ENCODE data around the gene PLXNA4. TPM values are rescaled to one million over a fixed set of nuclear protein-coding genes. Genes with fewer than 3 reads are reported as not detected.
"Not testable (repeated sequence)": the region's sequence is repeated elsewhere in the genome, so short reads cannot be mapped to it uniquely, and the experiment has no call there.

PLXNA4 gene
- total RNA-seq, 1 experiment from 2014 or later = 0.02 TPM

- no peak for DNase-seq (ENCODE audit: extremely low read depth, low read depth)
These were observed 384.9 kb downstream of the PLXNA4 start for GRCh38 chr7:132191418-132191817.

- no peak for DNase-seq (ENCODE audit: extremely low read depth, low read depth)
These were observed 385.6 kb downstream of the PLXNA4 start for GRCh38 chr7:132190683-132191082.

GRCh38 chr7:132189881-132190280 is 386.4 kb downstream of the PLXNA4 start:
- DNase-seq (ENCODE audit: extremely low read depth, low read depth) = no peak

GRCh38 chr7:132187869-132188789 is 388.1 kb downstream of the PLXNA4 start:
- DNase-seq (ENCODE audit: extremely low read depth, low read depth) = no peak

GRCh38 chr7:132187391-132187790 is 388.9 kb downstream of the PLXNA4 start:
- no peak for DNase-seq (ENCODE audit: extremely low read depth, low read depth)

GRCh38 chr7:132185150-132185549 is 391.1 kb downstream of the PLXNA4 start:
- DNase-seq (ENCODE audit: extremely low read depth, low read depth) = no peak

- no peak for DNase-seq (ENCODE audit: extremely low read depth, low read depth)
These were observed 392.4 kb downstream of the PLXNA4 start for GRCh38 chr7:132183781-132184380.

GRCh38 chr7:132182992-132183391 is 393.3 kb downstream of the PLXNA4 start:
- DNase-seq (ENCODE audit: extremely low read depth, low read depth) = no peak

GRCh38 chr7:132181946-132182685 is 394.2 kb downstream of the PLXNA4 start:
- no peak for DNase-seq (ENCODE audit: extremely low read depth, low read depth)

- DNase-seq (ENCODE audit: extremely low read depth, low read depth) = no peak
These were observed 394.9 kb downstream of the PLXNA4 start for GRCh38 chr7:132181371-132181770.

- DNase-seq (ENCODE audit: extremely low read depth, low read depth) = no peak
These were observed 395.8 kb downstream of the PLXNA4 start for GRCh38 chr7:132180481-132180880.

- no peak for DNase-seq (ENCODE audit: extremely low read depth, low read depth)
These were observed 396.6 kb downstream of the PLXNA4 start for GRCh38 chr7:132179681-132180080.

- no peak for DNase-seq (ENCODE audit: extremely low read depth, low read depth)
These were observed 397.2 kb downstream of the PLXNA4 start for GRCh38 chr7:132179080-132179430.

- not testable (repeated sequence) for DNase-seq (ENCODE audit: extremely low read depth, low read depth)
These were observed 397.7 kb downstream of the PLXNA4 start for GRCh38 chr7:132178402-132179079.

GRCh38 chr7:132177708-132178401 is 398.4 kb downstream of the PLXNA4 start:
- DNase-seq (ENCODE audit: extremely low read depth, low read depth) = no peak

GRCh38 chr7:132176719-132177118 is 399.6 kb downstream of the PLXNA4 start:
- no peak for DNase-seq (ENCODE audit: extremely low read depth, low read depth)

- no peak for DNase-seq (ENCODE audit: extremely low read depth, low read depth)
These were observed 405.1 kb downstream of the PLXNA4 start for GRCh38 chr7:132171130-132171576.

- DNase-seq (ENCODE audit: extremely low read depth, low read depth) = no peak
These were observed 406.5 kb downstream of the PLXNA4 start for GRCh38 chr7:132169730-132170129.

GRCh38 chr7:132168239-132168638 is 408.0 kb downstream of the PLXNA4 start:
- DNase-seq (ENCODE audit: extremely low read depth, low read depth) = no peak

- not testable (repeated sequence) for DNase-seq (ENCODE audit: extremely low read depth, low read depth)
These were observed 410.6 kb downstream of the PLXNA4 start for GRCh38 chr7:132165695-132166094.
